Caco-2 (cell line): ENCODE results near the gene SIGLECL1. TPM values are rescaled to one million over a fixed set of nuclear protein-coding genes. Genes with fewer than 3 reads are reported as not detected.
"Not testable (repeated sequence)": the region's sequence is repeated elsewhere in the genome, so short reads cannot be mapped to it uniquely, and the experiment has no call there.

Source experiments
- BruUV-seq: library from RNA; stranded (reverse); fragments of 400-500 nt; replicated peaks from 2 replicates; lab custom pipeline; 2021; lab: Mats Ljungman, UMichigan
- CTCF ChIA-PET: fragments of 300-600 bp; sonication (Branson Sonifier 250); formaldehyde crosslinking; loops from one replicate; lab custom pipeline; 2022; ENCODE audit warnings: antibody characterized with exemption; lab: Charles Lee
- POLR2A ChIA-PET: fragments of 300-600 bp; sonication (Branson Sonifier 250); formaldehyde crosslinking; loops from one replicate; lab custom pipeline; 2022; ENCODE audit warnings: antibody characterized with exemption; lab: Charles Lee
- DNase-seq, 2 experiments: peaks; one replicate each; pipeline versions ENCODE4 v3.0.0 to v3.0.0-alpha.2; 2020 to 2022
- H3K27me3 ChIP-seq: replicated peaks from 2 replicates; pipeline ENCODE4 v1.6.0; 2011; ENCODE audit warnings: low read length; ENCODE audit not compliant: control insufficient read depth, insufficient read depth
- H3K36me3 ChIP-seq: 2 replicates; pipeline ENCODE4 v1.5.1; 2011; ENCODE audit warnings: low read length; ENCODE audit not compliant: control insufficient read depth, insufficient read depth
- H3K4me1 ChIP-seq: fragments of 250-450 bp; sonication (Bioruptor Pico); 2 replicates; pipeline ENCODE4 v1.5.1; 2020; ENCODE audit warnings: mild to moderate bottlenecking
- H3K4me3 ChIP-seq: 2 replicates; pipeline ENCODE4 v1.5.1; 2011; ENCODE audit warnings: low read depth, mild to moderate bottlenecking, control low read depth, low read length
- H3K9me3 ChIP-seq: fragments of 250-450 bp; sonication (Bioruptor Pico); 2 replicates; pipeline ENCODE4 v1.5.1; 2020; ENCODE audit warnings: mild to moderate bottlenecking, moderate library complexity
- H3K27ac Mint-ChIP-seq: one replicate; pipeline ENCODE4 v1.8.0; 2022; ENCODE audit warnings: mixed read lengths; ENCODE audit not compliant: unreplicated experiment
- H3K27me3 Mint-ChIP-seq: one replicate; pipeline ENCODE4 v1.8.0; 2022; ENCODE audit warnings: mixed read lengths; ENCODE audit not compliant: insufficient read depth, unreplicated experiment
- H3K36me3 Mint-ChIP-seq: one replicate; pipeline ENCODE4 v1.8.0; 2022; ENCODE audit warnings: mild to moderate bottlenecking, mixed read lengths; ENCODE audit not compliant: insufficient read depth, unreplicated experiment
- H3K4me1 Mint-ChIP-seq: one replicate; pipeline ENCODE4 v1.8.0; 2022; ENCODE audit warnings: low read depth, mixed read lengths; ENCODE audit not compliant: unreplicated experiment
- H3K4me3 Mint-ChIP-seq: one replicate; pipeline ENCODE4 v1.8.0; 2022; ENCODE audit warnings: mild to moderate bottlenecking, moderate library complexity, mixed read lengths; ENCODE audit not compliant: unreplicated experiment
- H3K9me3 Mint-ChIP-seq: one replicate; pipeline ENCODE4 v1.8.0; 2022; ENCODE audit warnings: mixed read lengths; ENCODE audit not compliant: unreplicated experiment
- CTCF ChIP-seq, 2 experiments: fragments of 200-600 bp in 1 of 2; IDR thresholded peaks; 1 replicate in 1 of 2; 2 replicates in 1 of 2; pipeline versions ENCODE4 v1.5.1 to v1.8.0; 2011 to 2022; ENCODE audit warnings: antibody characterized with exemption in 1 of 2, control low read depth in 1 of 2, inconsistent platforms in 1 of 2, low read depth in 1 of 2, low read length in 1 of 2, mild to moderate bottlenecking in 1 of 2, moderate library complexity in 1 of 2; ENCODE audit not compliant: insufficient read depth in 1 of 2, severe bottlenecking in 1 of 2, unreplicated experiment in 1 of 2
- intact Hi-C: fragments of 100-400 bp; cut with micrococcal nuclease; formaldehyde crosslinking; loops from one replicate; pipeline ENCODE4 v1.10.0; 2022; ENCODE audit not compliant: unreplicated experiment
- total RNA-seq: library from RNA; stranded (reverse); gene quantifications from 2 replicates; pipeline ENCODE4 v1.2.3, GENCODE V29; 2022

The SIGLECL1 gene
- total RNA-seq, 1 experiment from 2014 or later: not detected

DNA sequence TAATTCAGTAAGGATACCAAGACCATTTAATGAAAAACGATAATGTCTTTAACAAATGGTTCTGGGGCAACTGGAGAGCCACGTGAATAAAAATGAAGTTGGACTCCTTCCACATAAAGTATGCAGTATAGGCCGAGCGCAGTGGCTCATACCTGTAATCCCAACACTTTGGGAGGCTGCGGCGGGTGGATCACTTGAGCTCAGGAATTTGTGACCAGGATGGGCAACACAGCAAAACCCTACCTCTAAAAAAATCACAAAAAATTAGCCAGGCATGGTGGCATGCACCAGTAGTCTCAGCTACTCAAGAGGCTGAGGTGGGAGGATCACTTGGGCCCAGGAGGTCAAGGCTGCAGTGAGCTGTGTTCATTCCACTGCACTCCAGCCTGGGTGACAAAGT is 46.6 kb upstream of the SIGLECL1 start:
- Mint-ChIP-seq H3K4me1 (no peaks in the 10 kb centered on the region), H3K27ac (no peak overlapping the region), H3K4me3 (no peak overlapping the region), H3K9me3 (no peaks in the 10 kb centered on the region), H3K36me3 (no peaks in the 10 kb centered on the region), H3K27me3 (peaks cover 21% of the 10 kb centered on the region)
- no TSS peak for BruUV-seq
- Histone ChIP-seq H3K36me3 (no peaks in the 10 kb centered on the region), H3K4me1 (no peaks in the 10 kb centered on the region), H3K4me3 (no peak overlapping the region), H3K27me3 (no peaks in the 10 kb centered on the region), H3K9me3 (no peaks in the 10 kb centered on the region)
- ChIA-PET CTCF (no interaction called here), POLR2A (no interaction called here)
- intact Hi-C loops: no loop called here
- no peak for DNase-seq
- no peak for TF ChIP-seq CTCF (IDR thresholded peaks at IDR 0.05; ENCODE audit: insufficient read depth in 1 of 2, low read depth in 1 of 2, low read length in 1 of 2, severe bottlenecking in 1 of 2, unreplicated experiment in 1 of 2)

- Histone ChIP-seq H3K36me3 (no peaks in the 10 kb centered on the region), H3K4me3 (no peak overlapping the region), H3K27me3 (no peaks in the 10 kb centered on the region), H3K4me1 (no peaks in the 10 kb centered on the region), H3K9me3 (no peaks in the 10 kb centered on the region)
- H3K4me3 Mint-ChIP-seq: no peak overlapping the region
- H3K27ac Mint-ChIP-seq: no peak overlapping the region
- BruUV-seq: no TSS peak
- CTCF ChIA-PET: no interaction called here
- H3K9me3 Mint-ChIP-seq: no peaks in the 10 kb centered on the region
- DNase-seq: no peak
- H3K4me1 Mint-ChIP-seq: no peaks in the 10 kb centered on the region
- no peak for TF ChIP-seq CTCF (IDR thresholded peaks at IDR 0.05; ENCODE audit: insufficient read depth in 1 of 2, low read depth in 1 of 2, low read length in 1 of 2, severe bottlenecking in 1 of 2, unreplicated experiment in 1 of 2)
- peaks cover 5% of the 10 kb centered on the region for H3K27me3 Mint-ChIP-seq
- H3K36me3 Mint-ChIP-seq: no peaks in the 10 kb centered on the region
- POLR2A ChIA-PET: no interaction called here
- intact Hi-C loops: no loop called here
Measured at GRCh38 chr19:51207747-51208146, 43.1 kb upstream of the SIGLECL1 start.

GRCh38 chr19:51210191-51210784 is 40.6 kb upstream of the SIGLECL1 start:
- CTCF ChIA-PET: no interaction called here
- H3K9me3 Mint-ChIP-seq: no peaks in the 10 kb centered on the region
- intact Hi-C loops: no loop called here

GRCh38 chr19:51210874-51211361 is 40.0 kb upstream of the SIGLECL1 start:
- H3K4me1 ChIP-seq, H3K27ac Mint-ChIP-seq, H3K36me3 ChIP-seq, H3K4me3 Mint-ChIP-seq, H3K27me3 Mint-ChIP-seq, H3K4me1 Mint-ChIP-seq, CTCF ChIA-PET, H3K9me3 ChIP-seq, H3K36me3 Mint-ChIP-seq, H3K4me3 ChIP-seq, H3K9me3 Mint-ChIP-seq, DNase-seq, intact Hi-C loops, POLR2A ChIA-PET, BruUV-seq, H3K27me3 ChIP-seq: not testable (repeated sequence)

More at GRCh38 chr19:51210191-51210784, 40.6 kb upstream of the SIGLECL1 start:
- TF ChIP-seq CTCF (IDR thresholded peaks at IDR 0.05; ENCODE audit: insufficient read depth in 1 of 2, low read depth in 1 of 2, low read length in 1 of 2, severe bottlenecking in 1 of 2, unreplicated experiment in 1 of 2): no peak
- H3K4me3 Mint-ChIP-seq: no peak overlapping the region
- Histone ChIP-seq H3K27me3 (no peaks in the 10 kb centered on the region), H3K9me3 (no peaks in the 10 kb centered on the region), H3K4me3 (no peak overlapping the region), H3K36me3 (no peaks in the 10 kb centered on the region), H3K4me1 (no peaks in the 10 kb centered on the region)
- POLR2A ChIA-PET: no interaction called here
- no TSS peak for BruUV-seq
- no peak overlapping the region for H3K27ac Mint-ChIP-seq
- peaks cover 5% of the 10 kb centered on the region for H3K27me3 Mint-ChIP-seq
- DNase-seq: no peak
- no peaks in the 10 kb centered on the region for H3K36me3 Mint-ChIP-seq
- no peaks in the 10 kb centered on the region for H3K4me1 Mint-ChIP-seq
